ENCODE results near the gene PNMA6A.
"Not testable (repeated sequence)": the region's sequence is repeated elsewhere in the genome, so short reads cannot be mapped to it uniquely, and the experiment has no call there.

GRCh38 chrX:153120230-153120629, 48.0 kb downstream of the PNMA6A start:
- TF ChIP-seq, protein P1, sequence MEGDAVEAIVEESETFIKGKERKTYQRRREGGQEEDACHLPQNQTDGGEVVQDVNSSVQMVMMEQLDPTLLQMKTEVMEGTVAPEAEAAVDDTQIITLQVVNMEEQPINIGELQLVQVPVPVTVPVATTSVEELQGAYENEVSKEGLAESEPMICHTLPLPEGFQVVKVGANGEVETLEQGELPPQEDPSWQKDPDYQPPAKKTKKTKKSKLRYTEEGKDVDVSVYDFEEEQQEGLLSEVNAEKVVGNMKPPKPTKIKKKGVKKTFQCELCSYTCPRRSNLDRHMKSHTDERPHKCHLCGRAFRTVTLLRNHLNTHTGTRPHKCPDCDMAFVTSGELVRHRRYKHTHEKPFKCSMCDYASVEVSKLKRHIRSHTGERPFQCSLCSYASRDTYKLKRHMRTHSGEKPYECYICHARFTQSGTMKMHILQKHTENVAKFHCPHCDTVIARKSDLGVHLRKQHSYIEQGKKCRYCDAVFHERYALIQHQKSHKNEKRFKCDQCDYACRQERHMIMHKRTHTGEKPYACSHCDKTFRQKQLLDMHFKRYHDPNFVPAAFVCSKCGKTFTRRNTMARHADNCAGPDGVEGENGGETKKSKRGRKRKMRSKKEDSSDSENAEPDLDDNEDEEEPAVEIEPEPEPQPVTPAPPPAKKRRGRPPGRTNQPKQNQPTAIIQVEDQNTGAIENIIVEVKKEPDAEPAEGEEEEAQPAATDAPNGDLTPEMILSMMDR (IDR thresholded peaks at IDR 0.05): not testable (repeated sequence)
- TF ChIP-seq ZFX (IDR thresholded peaks at IDR 0.05; ENCODE audit: borderline replicate concordance): not testable (repeated sequence)
